WTC11 (cell line): ENCODE data around the gene SPEM2. TPM values are rescaled to one million over a fixed set of nuclear protein-coding genes. Genes with fewer than 3 reads are reported as not detected.

ENCODE experiments used
- ATAC-seq: fragments of 200-7000 bp; cut with Tn5 transposase; 2 replicates; pipeline ENCODE4 v1.10.0; 2021; ENCODE audit warnings: mild to moderate bottlenecking, moderate library complexity
- CTCF ChIA-PET: fragments of 300-600 bp; sonication (Branson Sonifier 250); formaldehyde crosslinking; loops from one replicate; lab custom pipeline; 2021; ENCODE audit warnings: antibody characterized with exemption; lab: Charles Lee
- POLR2A ChIA-PET: fragments of 350-600 bp; sonication (Branson Sonifier 250); formaldehyde crosslinking; loops from one replicate; lab custom pipeline; 2021; ENCODE audit warnings: antibody characterized with exemption; lab: Charles Lee
- DNase-seq: peaks from one replicate; pipeline ENCODE4 v3.0.0; 2021; ENCODE audit warnings: low spot score
- H3K27ac Mint-ChIP-seq: 2 replicates; pipeline ENCODE4 v1.8.0; 2021; ENCODE audit warnings: mixed read lengths
- H3K27me3 Mint-ChIP-seq: 2 replicates; pipeline ENCODE4 v1.8.0; 2021; ENCODE audit warnings: low read depth, mild to moderate bottlenecking, moderate library complexity, mixed read lengths
- H3K36me3 Mint-ChIP-seq: 2 replicates; pipeline ENCODE4 v1.8.0; 2021; ENCODE audit warnings: mixed read lengths
- H3K4me1 Mint-ChIP-seq: 2 replicates; pipeline ENCODE4 v1.8.0; 2022; ENCODE audit warnings: mixed read lengths
- H3K4me3 Mint-ChIP-seq: 2 replicates; pipeline ENCODE4 v1.8.0; 2021; ENCODE audit warnings: mild to moderate bottlenecking, moderate library complexity, mixed read lengths
- H3K9me3 Mint-ChIP-seq: 2 replicates; pipeline ENCODE4 v1.8.0; 2021; ENCODE audit warnings: mixed read lengths
- FOXK1 ChIP-seq: sonication (generic); formaldehyde crosslinking; IDR thresholded peaks from 2 replicates; pipeline ENCODE4 v1.8.0; 2022; ENCODE audit warnings: mild to moderate bottlenecking, moderate library complexity, missing genetic modification reagents
- GTF2I ChIP-seq: fragments of 250-450 bp; sonication (Bioruptor Pico); conservative IDR thresholded peaks from 2 replicates; pipeline ENCODE4 v1.4.0; 2021; ENCODE audit warnings: mild to moderate bottlenecking
- IRF2 ChIP-seq: sonication (generic); formaldehyde crosslinking; IDR thresholded peaks from 2 replicates; pipeline ENCODE4 v1.8.0; 2022; ENCODE audit warnings: low read depth, missing genetic modification reagents, borderline replicate concordance
- SMAD3 ChIP-seq: sonication (generic); formaldehyde crosslinking; IDR thresholded peaks from 2 replicates; pipeline ENCODE4 v1.8.0; 2022; ENCODE audit warnings: missing genetic modification reagents, mild to moderate bottlenecking, borderline replicate concordance
- SP1 ChIP-seq: sonication (generic); formaldehyde crosslinking; conservative IDR thresholded peaks from 2 replicates; pipeline ENCODE4 v1.8.1; 2022; ENCODE audit warnings: missing genetic modification reagents
- ZNF138 ChIP-seq: sonication (generic); formaldehyde crosslinking; conservative IDR thresholded peaks from 2 replicates; pipeline ENCODE4 v1.8.1; 2022; ENCODE audit warnings: mild to moderate bottlenecking, moderate library complexity, missing genetic modification reagents
- ZNF232 ChIP-seq: sonication (generic); formaldehyde crosslinking; IDR thresholded peaks from 2 replicates; pipeline ENCODE4 v1.8.0; 2022; ENCODE audit warnings: mild to moderate bottlenecking, missing genetic modification reagents
- ZNF263 ChIP-seq: sonication (generic); formaldehyde crosslinking; IDR thresholded peaks from 2 replicates; pipeline ENCODE4 v1.8.1; 2022; ENCODE audit warnings: low read depth, mild to moderate bottlenecking, moderate library complexity, missing genetic modification reagents
- ZNF317 ChIP-seq: sonication (generic); formaldehyde crosslinking; IDR thresholded peaks from 2 replicates; pipeline ENCODE4 v1.8.1; 2023; ENCODE audit warnings: low read depth, mild to moderate bottlenecking, moderate library complexity, missing genetic modification reagents, borderline replicate concordance
- total RNA-seq: library from RNA; stranded (reverse); gene quantifications from 3 replicates; pipeline ENCODE4 v1.2.3, GENCODE V29; 2021
- TF ChIP-seq, protein P1 (sequence below): fragments of 250-450 bp; sonication (Bioruptor Pico); IDR thresholded peaks from 2 replicates; pipeline ENCODE4 v1.8.0; 2021; ENCODE audit warnings: mild to moderate bottlenecking
- TF ChIP-seq, protein P2 (sequence below): fragments of 250-450 bp; sonication (Bioruptor Pico); IDR thresholded peaks from 2 replicates; pipeline ENCODE4 v1.9.0; 2021; ENCODE audit warnings: mild to moderate bottlenecking
- TF ChIP-seq, protein P3 (sequence below): sonication (generic); formaldehyde crosslinking; IDR thresholded peaks from 2 replicates; pipeline ENCODE4 v1.8.0; 2023; ENCODE audit warnings: missing genetic modification reagents
- TF ChIP-seq, protein P4 (sequence below): fragments of 250-450 bp; sonication (Bioruptor Pico); IDR thresholded peaks from 2 replicates; pipeline ENCODE4 v1.9.0; 2021; ENCODE audit warnings: mild to moderate bottlenecking
- TF ChIP-seq, protein P5 (sequence below): sonication (generic); formaldehyde crosslinking; IDR thresholded peaks from 2 replicates; pipeline ENCODE4 v1.8.0; 2022; ENCODE audit warnings: missing genetic modification reagents
- TF ChIP-seq, protein P6 (sequence below): fragments of 250-450 bp; sonication (Bioruptor Pico); IDR thresholded peaks from 2 replicates; pipeline ENCODE4 v1.9.0; 2021; ENCODE audit warnings: mild to moderate bottlenecking, borderline replicate concordance

The SPEM2 gene
- total RNA-seq, 1 experiment from 2014 or later: 0.13 TPM

DNA sequence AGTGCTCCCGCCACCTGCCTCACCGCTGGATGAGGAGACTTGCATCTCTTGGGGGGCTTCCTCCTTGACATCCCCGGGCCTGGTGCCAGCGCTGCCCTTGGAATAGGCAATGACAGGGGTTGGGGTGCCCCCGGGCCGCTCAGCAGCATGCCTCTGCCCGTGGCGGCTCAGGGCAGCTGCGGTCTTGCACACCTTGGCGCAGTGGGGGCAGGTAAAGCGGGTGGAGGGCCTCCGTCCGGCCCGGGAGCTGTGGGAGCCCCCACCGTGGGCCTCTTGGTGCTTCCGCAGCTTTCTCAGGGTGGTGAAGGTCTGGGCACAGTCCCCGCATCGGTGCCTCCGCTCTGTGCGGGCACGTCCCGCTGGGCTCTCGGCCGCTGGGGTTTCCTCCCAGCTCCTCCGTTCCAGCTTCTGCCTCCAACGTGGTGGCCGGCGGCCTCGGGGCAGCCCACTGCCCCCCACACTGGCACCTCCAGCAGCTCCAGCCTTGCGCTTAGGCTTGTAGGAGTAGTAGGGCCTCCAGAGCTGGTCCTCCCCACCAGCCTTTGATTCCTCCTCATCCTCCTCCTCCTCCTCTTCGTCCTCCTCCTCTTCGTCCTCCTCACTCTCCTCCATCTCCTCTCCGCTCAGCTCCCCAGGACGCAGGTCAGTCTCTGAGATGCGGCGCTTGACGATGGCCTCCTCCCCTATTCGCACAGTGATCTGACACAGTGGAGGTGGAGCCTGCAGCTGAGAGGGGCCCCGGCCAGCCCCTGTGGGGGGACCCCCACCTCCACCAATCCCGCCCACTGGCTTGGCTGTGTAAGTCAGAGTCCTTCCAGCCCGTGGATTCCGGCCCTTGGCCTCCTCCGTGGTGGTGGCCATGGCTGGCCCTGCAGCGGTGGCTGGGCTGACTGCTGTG, 37.3 kb downstream of the SPEM2 start (continued):
- TF ChIP-seq, protein P1, sequence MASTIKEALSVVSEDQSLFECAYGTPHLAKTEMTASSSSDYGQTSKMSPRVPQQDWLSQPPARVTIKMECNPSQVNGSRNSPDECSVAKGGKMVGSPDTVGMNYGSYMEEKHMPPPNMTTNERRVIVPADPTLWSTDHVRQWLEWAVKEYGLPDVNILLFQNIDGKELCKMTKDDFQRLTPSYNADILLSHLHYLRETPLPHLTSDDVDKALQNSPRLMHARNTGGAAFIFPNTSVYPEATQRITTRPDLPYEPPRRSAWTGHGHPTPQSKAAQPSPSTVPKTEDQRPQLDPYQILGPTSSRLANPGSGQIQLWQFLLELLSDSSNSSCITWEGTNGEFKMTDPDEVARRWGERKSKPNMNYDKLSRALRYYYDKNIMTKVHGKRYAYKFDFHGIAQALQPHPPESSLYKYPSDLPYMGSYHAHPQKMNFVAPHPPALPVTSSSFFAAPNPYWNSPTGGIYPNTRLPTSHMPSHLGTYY (CRISPR knock-in tag): no peak
- TF ChIP-seq SMAD3 (CRISPR knock-in tag) (no peak), ZNF138 (no peak), ZNF263 (CRISPR knock-in tag) (no peak)

DNA sequence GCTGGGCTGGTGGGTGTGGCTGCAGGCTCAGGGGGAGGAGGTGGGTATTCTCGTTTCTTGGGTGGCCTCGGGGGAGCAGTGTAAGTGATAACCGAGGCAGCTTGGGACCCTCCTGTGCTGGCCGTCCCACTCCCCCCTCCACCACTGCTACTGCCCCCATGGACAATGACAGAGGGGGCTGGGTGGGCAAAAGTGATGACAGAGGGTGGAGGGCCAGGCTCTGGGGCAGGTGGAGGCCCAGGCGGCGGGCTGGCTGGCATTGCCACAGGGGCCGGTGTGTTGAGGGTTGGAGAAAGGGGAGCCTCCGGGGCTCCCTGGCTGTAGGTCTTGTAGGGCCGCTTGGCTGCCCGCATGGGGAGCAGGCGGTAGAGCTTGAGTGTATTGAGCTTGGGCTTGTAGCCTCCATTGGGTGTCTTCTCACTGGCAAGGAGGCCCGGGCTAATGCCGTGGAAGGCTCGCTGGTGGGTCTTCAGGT, 38.0 kb downstream of the SPEM2 start:
- ChIA-PET CTCF (interaction anchor here (0.6 kb wide), 1 partner anchor 93 kb away, joined by 3 read pairs; no protein-coding TSS in a partner anchor), POLR2A (interaction anchor here (0.5 kb wide), 1 partner anchor 84 kb away, joined by 4 read pairs; no protein-coding TSS in a partner anchor)
- Mint-ChIP-seq H3K9me3 (no peaks in the 10 kb centered on the region), H3K36me3 (no peaks in the 10 kb centered on the region), H3K4me1 (peaks cover 17% of the 10 kb centered on the region)
- ATAC-seq (no peak), DNase-seq (no peak)
- TF ChIP-seq ZNF138 (no peak), ZNF317 (CRISPR knock-in tag) (no peak), GTF2I (CRISPR knock-in tag) (no peak), ZNF232 (CRISPR knock-in tag) (no peak), IRF2 (no peak), SP1 (CRISPR knock-in tag) (no peak), FOXK1 (CRISPR knock-in tag) (no peak)
- TF ChIP-seq, protein P2, sequence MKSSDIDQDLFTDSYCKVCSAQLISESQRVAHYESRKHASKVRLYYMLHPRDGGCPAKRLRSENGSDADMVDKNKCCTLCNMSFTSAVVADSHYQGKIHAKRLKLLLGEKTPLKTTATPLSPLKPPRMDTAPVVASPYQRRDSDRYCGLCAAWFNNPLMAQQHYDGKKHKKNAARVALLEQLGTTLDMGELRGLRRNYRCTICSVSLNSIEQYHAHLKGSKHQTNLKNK (CRISPR knock-in tag): no peak
- TF ChIP-seq, protein P3, sequence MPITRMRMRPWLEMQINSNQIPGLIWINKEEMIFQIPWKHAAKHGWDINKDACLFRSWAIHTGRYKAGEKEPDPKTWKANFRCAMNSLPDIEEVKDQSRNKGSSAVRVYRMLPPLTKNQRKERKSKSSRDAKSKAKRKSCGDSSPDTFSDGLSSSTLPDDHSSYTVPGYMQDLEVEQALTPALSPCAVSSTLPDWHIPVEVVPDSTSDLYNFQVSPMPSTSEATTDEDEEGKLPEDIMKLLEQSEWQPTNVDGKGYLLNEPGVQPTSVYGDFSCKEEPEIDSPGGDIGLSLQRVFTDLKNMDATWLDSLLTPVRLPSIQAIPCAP: no peak
- TF ChIP-seq, protein P4, sequence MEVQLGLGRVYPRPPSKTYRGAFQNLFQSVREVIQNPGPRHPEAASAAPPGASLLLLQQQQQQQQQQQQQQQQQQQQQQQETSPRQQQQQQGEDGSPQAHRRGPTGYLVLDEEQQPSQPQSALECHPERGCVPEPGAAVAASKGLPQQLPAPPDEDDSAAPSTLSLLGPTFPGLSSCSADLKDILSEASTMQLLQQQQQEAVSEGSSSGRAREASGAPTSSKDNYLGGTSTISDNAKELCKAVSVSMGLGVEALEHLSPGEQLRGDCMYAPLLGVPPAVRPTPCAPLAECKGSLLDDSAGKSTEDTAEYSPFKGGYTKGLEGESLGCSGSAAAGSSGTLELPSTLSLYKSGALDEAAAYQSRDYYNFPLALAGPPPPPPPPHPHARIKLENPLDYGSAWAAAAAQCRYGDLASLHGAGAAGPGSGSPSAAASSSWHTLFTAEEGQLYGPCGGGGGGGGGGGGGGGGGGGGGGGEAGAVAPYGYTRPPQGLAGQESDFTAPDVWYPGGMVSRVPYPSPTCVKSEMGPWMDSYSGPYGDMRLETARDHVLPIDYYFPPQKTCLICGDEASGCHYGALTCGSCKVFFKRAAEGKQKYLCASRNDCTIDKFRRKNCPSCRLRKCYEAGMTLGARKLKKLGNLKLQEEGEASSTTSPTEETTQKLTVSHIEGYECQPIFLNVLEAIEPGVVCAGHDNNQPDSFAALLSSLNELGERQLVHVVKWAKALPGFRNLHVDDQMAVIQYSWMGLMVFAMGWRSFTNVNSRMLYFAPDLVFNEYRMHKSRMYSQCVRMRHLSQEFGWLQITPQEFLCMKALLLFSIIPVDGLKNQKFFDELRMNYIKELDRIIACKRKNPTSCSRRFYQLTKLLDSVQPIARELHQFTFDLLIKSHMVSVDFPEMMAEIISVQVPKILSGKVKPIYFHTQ (CRISPR knock-in tag): no peak
- TF ChIP-seq, all 79 proteins: peak for 0
- no peak overlapping the region for H3K27ac Mint-ChIP-seq
- peaks cover 9% of the 10 kb centered on the region for H3K27me3 Mint-ChIP-seq
- H3K4me3 Mint-ChIP-seq: no peak overlapping the region

DNA sequence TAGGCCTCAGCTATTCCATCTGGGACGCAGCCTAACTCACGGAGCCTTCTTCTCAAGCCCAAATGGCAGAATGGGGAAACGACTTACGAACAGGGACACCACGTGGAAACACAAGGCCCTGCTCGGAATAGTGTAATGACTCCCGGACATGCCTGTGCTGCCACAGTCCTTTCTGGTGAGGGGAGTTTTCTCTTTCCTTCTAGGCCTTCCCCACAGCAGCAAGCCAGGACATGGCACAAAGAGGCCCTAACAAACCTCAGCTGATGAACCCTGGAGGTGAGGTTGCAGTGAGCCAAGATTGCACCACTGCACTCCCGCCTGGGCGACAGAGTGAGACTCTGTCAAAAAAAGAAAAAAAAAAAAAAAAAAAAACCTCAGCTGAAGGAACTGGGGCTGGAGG, 38.7 kb downstream of the SPEM2 start:
- DNase-seq (no peak), ATAC-seq (no peak)
- Mint-ChIP-seq H3K9me3 (no peaks in the 10 kb centered on the region), H3K36me3 (no peaks in the 10 kb centered on the region), H3K4me3 (no peak overlapping the region), H3K27ac (no peak overlapping the region), H3K4me1 (peaks cover 17% of the 10 kb centered on the region)
- POLR2A ChIA-PET: interaction anchor here (0.5 kb wide), 1 partner anchor 83 kb away, joined by 4 read pairs; no protein-coding TSS in a partner anchor
- TF ChIP-seq, protein P5, sequence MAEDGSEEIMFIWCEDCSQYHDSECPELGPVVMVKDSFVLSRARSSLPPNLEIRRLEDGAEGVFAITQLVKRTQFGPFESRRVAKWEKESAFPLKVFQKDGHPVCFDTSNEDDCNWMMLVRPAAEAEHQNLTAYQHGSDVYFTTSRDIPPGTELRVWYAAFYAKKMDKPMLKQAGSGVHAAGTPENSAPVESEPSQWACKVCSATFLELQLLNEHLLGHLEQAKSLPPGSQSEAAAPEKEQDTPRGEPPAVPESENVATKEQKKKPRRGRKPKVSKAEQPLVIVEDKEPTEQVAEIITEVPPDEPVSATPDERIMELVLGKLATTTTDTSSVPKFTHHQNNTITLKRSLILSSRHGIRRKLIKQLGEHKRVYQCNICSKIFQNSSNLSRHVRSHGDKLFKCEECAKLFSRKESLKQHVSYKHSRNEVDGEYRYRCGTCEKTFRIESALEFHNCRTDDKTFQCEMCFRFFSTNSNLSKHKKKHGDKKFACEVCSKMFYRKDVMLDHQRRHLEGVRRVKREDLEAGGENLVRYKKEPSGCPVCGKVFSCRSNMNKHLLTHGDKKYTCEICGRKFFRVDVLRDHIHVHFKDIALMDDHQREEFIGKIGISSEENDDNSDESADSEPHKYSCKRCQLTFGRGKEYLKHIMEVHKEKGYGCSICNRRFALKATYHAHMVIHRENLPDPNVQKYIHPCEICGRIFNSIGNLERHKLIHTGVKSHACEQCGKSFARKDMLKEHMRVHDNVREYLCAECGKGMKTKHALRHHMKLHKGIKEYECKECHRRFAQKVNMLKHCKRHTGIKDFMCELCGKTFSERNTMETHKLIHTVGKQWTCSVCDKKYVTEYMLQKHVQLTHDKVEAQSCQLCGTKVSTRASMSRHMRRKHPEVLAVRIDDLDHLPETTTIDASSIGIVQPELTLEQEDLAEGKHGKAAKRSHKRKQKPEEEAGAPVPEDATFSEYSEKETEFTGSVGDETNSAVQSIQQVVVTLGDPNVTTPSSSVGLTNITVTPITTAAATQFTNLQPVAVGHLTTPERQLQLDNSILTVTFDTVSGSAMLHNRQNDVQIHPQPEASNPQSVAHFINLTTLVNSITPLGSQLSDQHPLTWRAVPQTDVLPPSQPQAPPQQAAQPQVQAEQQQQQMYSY (CRISPR knock-in tag): no peak
- TF ChIP-seq, protein P6, sequence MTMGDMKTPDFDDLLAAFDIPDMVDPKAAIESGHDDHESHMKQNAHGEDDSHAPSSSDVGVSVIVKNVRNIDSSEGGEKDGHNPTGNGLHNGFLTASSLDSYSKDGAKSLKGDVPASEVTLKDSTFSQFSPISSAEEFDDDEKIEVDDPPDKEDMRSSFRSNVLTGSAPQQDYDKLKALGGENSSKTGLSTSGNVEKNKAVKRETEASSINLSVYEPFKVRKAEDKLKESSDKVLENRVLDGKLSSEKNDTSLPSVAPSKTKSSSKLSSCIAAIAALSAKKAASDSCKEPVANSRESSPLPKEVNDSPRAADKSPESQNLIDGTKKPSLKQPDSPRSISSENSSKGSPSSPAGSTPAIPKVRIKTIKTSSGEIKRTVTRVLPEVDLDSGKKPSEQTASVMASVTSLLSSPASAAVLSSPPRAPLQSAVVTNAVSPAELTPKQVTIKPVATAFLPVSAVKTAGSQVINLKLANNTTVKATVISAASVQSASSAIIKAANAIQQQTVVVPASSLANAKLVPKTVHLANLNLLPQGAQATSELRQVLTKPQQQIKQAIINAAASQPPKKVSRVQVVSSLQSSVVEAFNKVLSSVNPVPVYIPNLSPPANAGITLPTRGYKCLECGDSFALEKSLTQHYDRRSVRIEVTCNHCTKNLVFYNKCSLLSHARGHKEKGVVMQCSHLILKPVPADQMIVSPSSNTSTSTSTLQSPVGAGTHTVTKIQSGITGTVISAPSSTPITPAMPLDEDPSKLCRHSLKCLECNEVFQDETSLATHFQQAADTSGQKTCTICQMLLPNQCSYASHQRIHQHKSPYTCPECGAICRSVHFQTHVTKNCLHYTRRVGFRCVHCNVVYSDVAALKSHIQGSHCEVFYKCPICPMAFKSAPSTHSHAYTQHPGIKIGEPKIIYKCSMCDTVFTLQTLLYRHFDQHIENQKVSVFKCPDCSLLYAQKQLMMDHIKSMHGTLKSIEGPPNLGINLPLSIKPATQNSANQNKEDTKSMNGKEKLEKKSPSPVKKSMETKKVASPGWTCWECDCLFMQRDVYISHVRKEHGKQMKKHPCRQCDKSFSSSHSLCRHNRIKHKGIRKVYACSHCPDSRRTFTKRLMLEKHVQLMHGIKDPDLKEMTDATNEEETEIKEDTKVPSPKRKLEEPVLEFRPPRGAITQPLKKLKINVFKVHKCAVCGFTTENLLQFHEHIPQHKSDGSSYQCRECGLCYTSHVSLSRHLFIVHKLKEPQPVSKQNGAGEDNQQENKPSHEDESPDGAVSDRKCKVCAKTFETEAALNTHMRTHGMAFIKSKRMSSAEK (CRISPR knock-in tag): no peak
- TF ChIP-seq, all 79 proteins: peak for 0
- peaks cover 4% of the 10 kb centered on the region for H3K27me3 Mint-ChIP-seq
- CTCF ChIA-PET: interaction anchor here (0.6 kb wide), 1 partner anchor 93 kb away, joined by 3 read pairs; no protein-coding TSS in a partner anchor
